GM19351 (cell line): Measurements from ENCODE around the gene FMN1.

ENCODE experiments used
- ATAC-seq: cut with Tn5 transposase; IDR thresholded peaks from one replicate; pipeline ENCODE4 v1.9.1; 2021; ENCODE audit warnings: mild to moderate bottlenecking, moderate library complexity; ENCODE audit not compliant: unreplicated experiment

Gene FMN1

DNA sequence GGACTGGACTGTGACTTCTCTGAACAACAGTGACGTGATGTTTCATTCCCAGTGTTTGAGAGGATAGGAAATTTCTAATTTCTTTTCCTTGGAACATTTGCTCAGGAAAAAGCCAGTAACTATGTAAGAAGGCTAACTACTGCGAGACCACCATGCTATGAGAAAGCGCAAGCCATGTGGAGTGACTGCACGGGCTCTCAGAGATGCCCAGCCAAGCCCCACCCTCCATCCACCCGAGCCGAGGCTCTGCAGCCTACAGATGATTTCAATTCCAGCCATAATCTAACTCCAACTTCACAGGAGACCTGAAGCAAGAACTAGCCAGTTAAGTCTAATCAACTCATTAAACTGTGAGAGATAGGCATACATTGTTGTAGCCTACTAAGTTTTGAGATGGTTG, 352.4 kb downstream of the FMN1 start:
- ATAC-seq: no peak

DNA sequence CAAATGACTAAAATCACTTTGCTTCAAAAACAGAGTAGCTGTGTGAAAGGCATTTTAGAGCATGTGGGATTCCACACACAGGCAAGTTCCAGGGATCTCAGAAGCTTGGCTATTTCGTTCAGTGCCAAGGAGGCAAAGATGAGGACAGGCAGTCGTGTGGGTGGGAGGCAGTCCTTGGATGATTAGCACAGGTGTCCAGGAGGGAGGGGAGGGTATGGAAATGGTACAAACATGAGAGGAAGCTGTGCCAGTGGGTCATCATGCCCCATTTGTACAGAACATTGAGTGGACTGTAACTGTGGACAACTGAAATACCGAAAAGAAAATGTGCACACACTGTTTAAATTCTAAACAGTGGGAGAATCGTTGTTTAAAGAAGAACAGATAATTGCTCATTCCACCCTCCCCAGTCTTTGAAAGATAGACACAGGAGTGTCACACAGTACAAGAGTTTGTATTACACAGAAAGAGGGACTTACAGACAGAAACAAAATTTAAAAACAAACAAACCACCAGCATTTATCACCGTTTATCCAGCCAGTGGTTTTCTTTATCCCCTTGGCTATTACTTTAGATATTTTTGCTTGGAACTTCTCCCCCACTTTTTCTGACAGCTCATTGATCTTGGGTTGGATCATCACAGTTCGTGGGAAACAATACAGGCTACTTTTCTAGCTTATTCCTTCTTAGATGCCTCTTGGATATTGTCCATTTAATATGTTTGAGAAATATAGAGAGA, 353.8 kb downstream of the FMN1 start:
- ATAC-seq: no peak

DNA sequence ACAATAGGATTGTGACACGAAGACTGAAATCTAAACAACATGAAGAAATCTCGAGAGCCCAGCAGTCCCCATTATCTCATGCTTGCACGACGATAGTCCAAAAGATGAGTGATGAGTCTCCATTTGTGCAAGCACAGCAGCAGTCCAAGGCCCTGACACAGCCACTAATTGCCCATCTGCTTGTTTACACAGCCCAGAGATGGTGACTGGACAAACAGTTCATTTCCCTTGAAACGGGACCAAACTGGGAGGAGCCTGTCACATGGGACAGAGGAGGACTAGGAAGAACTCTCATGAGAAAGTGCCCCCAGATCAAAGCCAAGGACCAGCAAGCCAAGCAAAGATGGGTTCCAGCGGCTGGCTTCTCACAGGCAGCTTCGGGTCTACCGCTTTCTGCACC, 355.7 kb downstream of the FMN1 start:
- no peak for ATAC-seq

DNA sequence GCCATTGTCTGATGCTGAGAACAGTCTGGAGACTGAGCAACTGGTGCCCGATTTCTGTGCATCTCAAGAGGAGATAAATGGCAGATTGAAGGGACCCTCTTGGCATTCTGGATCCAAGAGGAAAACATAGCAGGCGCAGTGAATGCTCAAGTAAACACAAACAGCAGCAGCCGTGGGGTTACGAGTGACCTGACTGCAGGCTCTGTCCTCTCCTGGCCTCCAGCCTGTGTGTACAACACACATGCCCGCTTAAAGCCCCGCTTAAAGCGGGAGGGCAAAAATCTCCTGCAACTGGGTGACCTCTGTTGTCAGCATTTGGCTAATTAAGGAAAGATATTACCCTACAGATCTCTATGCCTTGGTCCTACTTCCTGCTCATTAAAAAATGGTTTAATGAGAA, 356.2 kb downstream of the FMN1 start:
- no peak for ATAC-seq

DNA sequence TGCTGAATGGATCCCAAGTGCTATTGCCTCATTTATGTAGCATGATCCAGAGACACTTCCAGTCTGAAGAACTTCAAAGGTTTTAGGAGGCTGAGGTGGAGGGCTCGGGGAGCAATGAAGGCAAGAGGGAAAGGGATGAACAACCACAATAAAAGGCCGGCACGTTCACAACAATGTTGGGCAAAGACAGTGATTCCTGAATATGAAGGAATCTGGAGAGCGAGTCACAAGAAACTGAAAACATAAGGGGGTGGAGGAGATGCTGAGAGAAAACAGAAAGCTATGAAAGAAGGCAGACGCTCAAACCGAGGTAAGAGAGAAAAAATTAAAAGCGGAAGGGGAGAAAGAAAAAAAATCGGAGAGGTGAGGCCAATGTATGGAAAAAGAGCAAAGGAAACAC, 356.6 kb downstream of the FMN1 start:
- no peak for ATAC-seq

DNA sequence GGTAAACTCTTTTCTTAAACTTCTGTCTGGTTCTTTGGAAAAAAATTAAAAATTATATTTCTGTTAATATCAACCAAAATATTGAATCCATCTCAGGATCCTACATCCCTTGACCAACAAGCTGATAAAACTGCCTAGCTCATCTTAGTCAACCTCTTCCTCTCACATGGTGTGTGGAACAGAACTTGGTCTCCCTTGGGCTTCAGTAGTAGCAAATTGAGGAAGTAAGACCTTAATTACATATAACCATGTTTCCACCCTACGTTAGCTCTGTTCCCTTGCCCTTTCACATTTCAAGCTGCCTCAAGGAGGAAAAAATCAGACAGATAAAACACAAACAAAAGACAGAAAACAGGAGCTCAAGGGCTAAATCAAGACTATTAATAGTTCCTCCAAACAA, 360.4 kb downstream of the FMN1 start:
- peak; percentile 97 for ATAC-seq

DNA sequence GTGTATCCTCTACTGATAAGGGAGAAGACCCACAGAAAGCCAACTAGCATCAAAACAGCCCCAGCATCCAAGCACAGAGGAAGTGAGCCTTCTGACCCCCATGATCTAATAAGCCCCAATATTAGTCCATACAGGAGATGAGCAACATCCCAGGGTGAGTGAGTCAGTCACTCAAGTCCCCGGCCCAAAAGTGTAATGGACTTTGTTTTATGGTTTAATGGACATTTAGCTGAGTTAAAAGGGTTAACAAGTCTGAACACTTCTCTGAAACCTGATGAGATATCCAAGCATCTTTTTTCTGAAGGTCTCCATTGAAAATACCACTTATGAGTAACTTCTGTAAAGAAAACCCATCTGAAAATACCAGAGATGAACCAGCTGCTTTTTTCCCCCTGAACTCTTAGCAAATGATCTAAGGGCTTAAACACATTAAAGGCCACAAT, 361.1 kb downstream of the FMN1 start:
- no peak for ATAC-seq

DNA sequence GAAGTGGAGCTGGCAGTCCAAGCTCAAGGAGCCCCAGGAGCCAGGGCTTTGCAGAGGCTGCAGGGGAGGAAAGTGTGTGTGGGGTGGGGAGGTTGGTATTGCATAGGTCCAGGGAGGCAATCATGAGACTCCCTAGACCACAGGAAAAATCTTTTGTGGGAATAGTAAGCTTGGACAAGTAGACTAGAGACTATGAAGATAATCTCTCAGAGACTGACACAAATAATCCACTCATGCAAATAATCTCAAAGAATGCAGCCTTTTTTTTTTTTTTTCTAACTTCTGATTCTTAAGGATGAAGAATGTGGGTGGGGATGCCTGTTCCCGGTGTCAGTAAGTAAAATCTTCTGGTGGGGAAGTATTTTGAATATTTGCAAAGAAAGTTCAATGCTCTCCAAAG, 363.0 kb downstream of the FMN1 start:
- no peak for ATAC-seq

DNA sequence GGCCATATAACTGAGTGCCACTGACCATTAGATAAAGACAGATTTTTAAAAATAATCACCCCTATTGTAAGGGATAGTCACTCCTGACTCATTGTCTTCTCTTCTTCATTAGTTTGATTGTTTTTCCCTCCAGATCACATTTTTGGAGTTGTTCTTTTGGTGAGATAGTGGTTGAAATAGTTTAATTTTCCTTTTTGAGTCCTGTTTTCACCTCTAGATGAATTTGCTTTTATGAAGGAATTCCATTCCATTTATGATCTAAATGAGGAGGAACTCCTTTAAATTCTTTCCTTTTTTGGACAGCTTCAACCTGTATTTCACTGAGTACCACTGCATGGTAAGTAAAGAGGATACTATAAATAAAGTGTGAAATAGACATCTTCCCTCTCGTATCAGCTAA, 364.3 kb downstream of the FMN1 start:
- ATAC-seq: no peak

DNA sequence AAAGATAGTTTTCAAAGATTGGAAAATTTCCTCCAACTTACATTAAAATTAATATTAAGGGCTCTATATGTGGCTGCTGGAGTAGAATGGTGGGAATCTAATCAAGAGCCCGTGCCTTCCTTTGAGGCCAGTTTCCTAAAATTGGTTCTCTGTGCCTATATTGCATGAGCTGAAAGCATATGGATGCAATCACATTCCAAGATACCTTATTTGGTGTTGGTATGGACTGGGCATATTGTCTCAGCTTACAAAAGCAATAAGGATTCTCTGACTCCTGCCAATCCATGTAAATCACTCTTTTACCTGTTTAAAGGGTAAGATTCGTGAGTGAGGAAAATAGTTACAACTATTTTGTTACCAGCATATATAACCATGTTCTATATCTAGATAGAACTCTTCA, 365.1 kb downstream of the FMN1 start:
- ATAC-seq: no peak

DNA sequence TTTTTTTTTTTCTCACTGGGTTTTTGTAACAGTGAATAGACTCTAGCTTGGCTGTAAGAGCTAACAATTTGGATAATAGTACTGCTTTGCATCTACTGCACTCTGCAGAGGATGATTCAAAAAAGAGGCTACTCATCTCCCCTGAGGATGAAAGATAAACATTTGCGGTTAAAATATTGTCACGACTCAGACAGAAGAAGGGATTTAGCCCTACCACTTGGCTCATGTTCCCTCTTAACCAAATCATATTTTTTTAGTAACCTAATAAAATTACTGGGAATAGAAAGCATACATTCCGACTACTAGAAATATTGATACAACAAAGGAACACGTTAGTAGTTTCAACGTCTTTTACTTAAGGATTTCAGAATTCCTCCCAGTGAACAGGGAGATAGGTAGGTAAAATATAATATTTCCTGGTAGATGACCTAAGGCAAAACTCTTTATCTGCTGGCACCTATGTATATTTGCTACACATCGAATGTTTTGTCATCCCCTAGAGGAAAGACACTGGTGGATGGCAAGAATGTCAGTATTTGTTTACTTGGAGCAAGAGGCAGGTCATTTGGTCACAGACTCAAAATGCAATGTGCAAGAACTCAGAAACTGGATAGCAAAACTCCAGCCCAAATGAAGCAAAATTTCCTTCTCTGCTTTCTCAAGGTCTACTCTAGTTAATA, 365.9 kb downstream of the FMN1 start:
- no peak for ATAC-seq

DNA sequence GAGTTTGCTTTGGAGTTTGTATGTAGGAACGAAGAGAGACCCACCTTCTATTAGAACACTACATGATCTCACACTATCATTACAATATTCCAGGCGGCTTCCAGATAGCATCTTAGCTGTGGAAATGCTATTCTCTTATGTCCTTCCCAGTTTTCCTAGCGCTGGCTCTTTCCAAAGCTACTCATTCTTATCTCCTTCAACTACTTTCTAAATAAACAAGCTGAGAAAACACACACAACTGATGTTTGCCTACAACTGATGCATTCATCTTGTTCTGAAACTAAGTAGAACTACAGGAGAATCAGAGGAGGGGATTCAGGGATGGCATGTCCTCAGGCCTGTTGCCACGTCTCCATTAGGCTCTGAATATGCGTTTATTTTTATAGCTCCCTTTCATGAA, 367.8 kb downstream of the FMN1 start:
- no peak for ATAC-seq

DNA sequence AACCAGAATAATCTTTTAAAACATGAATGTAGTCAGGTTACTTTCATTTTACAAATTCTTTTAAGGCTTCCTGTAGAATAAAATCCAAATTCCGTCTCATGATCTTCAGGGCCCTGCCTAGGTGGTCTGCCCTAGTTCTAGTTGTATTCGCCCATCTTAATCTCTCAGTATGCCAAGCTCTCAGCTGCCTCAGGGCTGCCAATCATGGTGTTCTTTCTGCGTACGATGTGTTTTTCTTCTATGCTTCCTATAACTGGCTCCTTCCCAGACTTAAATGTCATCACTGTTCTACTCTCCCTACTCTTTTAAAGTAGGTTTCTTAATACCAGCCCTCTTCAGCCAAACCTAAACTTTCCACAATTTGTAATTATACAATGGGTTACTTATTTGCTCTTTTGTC, 369.3 kb downstream of the FMN1 start:
- ATAC-seq: no peak

DNA sequence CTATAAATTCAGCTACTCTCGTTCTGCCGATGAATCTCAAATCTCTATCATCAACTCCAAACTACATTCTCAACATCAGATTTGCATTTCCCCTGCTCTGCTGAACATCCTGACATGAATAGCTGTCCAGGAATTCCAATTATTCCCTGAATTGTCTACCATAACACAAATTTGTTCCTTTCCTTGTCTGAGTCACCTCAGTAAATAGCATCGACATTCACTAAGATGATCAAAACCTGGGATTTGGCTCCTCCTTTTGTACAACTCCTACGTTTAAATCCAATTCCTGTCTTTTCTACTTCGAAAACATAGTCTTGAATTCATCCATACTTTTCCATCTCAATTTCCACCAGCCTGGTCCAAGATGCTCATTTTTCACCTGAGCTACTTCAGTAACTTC, 369.7 kb downstream of the FMN1 start:
- ATAC-seq: no peak

DNA sequence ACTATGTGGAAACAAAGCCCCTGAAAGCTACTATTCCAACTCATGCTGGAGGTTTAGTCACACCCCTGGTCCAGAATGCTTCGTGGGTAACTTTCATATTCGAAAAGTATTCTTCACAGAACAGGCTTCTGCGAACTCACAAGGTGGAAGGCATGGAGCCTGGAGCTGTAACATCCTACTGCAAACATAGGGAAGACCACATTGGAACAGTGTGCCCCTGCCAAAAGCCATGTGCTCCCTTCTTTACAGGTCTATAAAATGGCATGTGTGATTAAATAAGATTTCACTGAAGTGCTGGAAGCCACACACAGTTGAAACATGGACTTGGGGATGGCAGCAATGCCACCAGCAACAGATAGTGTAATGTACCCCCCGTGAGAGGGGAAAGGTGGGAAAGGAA, 370.8 kb downstream of the FMN1 start:
- ATAC-seq: no peak

DNA sequence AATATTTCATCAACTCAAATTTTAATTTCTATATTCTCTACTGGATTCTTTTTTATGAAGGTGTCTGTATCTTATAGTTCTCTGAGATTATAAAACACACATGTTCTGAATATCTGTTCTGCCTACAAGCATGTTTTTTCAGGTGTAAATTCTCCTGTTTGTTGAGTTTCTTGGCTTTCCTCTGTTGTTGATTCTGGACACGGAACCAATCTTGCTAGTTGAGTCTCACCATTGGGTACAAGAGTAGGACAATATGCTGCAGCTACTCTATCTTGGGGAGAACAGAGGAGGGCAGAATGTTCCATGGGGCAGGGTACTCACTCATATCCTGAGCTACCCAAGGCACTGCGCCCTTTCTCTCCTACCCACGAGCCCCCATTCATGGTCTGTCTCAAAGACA, 371.8 kb downstream of the FMN1 start:
- ATAC-seq: no peak

DNA sequence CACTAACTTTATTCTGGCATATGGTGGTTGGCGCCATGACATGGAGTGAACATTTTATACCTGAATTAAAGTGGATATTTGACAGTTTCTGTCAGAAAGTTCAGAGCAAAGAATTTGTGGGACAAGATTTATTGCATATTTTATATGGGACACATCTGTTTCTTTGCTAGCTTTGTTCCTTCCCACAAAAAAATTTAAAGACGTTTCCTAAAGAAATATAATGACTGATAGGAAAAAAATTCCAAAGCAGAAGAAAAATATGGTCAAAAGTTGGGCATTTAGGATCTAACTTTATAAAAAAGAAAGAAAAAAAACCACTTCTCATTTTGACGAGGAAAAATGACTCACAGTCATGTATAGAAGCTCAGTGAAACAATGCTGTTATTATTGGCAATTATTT, 375.1 kb downstream of the FMN1 start:
- ATAC-seq: no peak

DNA sequence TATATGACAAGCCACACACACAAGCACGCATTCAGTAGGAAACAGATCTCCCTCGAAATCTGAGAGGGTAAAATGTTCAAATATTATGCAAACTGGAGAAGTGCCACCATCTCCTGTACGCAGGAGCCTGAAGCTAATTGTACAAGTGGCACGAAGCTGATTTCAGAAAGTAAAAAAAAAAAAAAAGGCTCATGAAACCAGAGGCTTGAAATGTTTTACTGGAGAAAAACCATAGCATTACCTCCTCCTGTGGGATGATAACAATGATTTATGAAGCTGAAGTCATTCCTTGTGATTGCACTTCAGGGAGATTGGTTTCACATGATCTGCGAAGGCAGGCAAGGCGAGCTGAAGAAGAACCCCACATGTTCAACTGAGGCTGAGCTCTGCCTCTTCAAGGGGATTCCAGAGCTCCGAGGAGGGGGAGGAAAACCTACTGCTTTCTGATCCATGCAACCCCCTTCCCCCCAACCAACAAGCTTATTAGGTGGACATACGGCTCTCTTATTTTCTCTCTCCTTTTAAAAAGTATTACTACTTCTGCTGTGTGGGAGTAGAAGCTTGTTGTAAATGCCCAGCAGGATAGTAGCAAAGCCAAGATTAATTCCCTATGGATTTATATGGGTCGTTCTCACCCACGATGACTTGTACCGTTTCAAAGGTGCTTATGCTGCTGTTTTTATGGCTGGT, 375.6 kb downstream of the FMN1 start:
- ATAC-seq: no peak

DNA sequence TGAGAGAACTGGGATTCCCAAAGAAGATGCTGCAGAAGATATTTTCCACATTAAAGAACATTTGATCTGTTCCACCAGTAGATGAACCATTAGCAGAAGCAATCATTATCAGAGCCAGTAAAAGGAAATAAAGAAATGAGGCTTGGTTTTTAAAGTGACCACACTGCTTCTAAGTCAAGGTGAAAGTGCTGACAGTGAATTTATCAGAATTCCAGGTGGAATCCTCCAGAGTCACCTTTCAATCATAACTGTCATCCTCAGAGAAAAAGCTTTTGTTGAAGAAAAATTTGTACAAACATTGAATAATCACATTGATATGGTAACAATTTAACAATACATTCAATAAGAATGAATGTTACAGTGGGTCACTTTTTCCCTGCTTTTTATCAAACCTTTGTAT, 376.9 kb downstream of the FMN1 start:
- no peak for ATAC-seq

DNA sequence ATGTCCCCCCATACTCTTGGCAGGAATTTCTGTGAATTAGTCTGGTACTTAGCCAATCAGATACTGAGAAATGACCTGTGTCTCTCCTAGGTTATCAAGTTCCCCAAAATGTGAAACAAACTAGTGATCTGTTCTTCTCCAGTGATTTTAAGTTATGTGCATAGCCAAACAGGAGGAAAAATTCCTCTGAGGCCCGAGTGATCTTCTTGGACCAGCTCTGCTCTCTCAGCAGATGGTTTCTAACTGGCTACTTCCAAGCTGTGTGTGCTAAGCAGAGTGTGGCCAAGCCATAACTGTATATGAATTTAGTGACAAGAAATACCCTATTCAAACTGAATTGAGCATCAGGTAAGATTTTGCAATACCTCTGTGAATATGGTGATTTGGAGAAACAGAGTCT, 387.2 kb downstream of the FMN1 start:
- no peak for ATAC-seq

DNA sequence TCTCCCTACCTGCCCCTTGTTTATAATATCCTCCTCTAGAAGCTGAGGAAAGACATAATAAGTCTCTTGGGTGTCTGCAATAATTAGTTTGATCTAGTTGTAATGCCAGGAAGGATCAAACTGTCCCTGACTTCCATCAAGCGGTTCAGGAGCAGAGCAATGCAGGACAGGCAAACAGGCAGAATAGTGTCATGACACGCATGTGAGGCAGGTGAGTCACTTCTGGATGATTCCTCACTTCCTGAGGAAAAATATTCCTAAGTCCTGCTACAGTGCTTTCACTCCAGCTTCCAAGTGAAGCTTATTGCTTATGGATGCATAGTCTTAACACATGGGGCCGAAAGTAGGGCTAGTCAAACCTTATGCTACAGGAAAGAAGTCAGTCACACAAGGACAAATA, 390.9 kb downstream of the FMN1 start:
- ATAC-seq: no peak

DNA sequence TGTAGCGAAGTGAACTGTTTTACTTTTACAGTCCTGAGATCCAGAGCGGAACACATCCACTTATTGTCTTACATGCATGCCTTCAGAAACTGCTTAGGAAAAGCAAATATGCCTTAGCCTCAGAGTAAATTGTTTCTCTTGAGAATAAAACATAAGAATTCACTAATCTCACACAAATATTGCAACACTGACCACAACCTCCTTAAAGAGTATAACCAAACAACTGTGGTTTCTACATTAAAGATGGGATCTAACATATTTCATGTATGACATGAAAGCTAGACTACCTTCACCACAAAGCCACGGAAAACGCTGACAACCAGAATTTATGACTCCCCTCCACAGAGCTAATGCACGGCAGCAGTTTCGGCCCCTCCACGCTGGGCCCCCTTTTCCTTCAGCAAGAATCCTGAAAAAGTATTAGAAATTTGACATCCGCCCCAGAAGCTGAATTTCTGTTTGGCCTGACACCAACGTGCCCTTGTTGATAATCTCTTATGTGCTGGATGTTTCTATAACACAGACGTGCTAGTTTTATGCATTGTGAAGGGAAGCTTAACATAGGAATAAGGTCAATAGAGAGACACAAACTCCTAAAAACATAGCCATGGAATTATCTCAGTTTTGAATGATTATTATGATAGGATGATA, 392.1 kb downstream of the FMN1 start:
- ATAC-seq: no peak
